K562 (cell line): ENCODE data around the gene HEATR3. TPM values are rescaled to one million over a fixed set of nuclear protein-coding genes. Genes with fewer than 3 reads are reported as not detected.

ENCODE experiments used
- ATAC-seq: fragments of 200-7000 bp; cut with Tn5 transposase; 3 replicates; pipeline ENCODE4 v1.9.1; 2020; ENCODE audit warnings: moderate library complexity
- BruUV-seq: library from RNA; stranded (reverse); fragments of 400-500 nt; replicated peaks from 2 replicates; lab custom pipeline; 2021; lab: Mats Ljungman, UMichigan
- CTCF ChIA-PET: fragments of 300-600 bp; formaldehyde crosslinking; extraction: SDS; loops from one replicate; lab custom pipeline; 2021; ENCODE audit warnings: low intra/inter-chr PET ratio; lab: Yijun Ruan, JAX
- POLR2A ChIA-PET: fragments of 300-600, 350-650 bp; sonication (Branson Sonifier 250); formaldehyde crosslinking; extraction: SDS; loops from one replicate; lab custom pipeline; 2021; ENCODE audit warnings: antibody characterized with exemption, inconsistent platforms; lab: Yijun Ruan, JAX
- DNase-seq, 4 experiments: peaks; one replicate each; pipeline versions ENCODE4 v3.0.0 to v3.0.0-alpha.2; 2011 to 2018; ENCODE audit warnings: low spot score in 3 of 4, mixed read lengths in 3 of 4; ENCODE audit errors: extremely low read depth in 1 of 4
- FAIRE-seq: peaks from 2 replicates; lab custom pipeline; 2011; peaks lifted over from hg19 to GRCh38; lab: Jason Lieb, UNC
- H2AFZ ChIP-seq: 2 replicates; pipeline ENCODE4 v1.6.0; 2011; ENCODE audit warnings: low read depth, low read length, control low read depth, inconsistent platforms
- H3K27ac ChIP-seq: fragments of 200-600 bp; 3 replicates; pipeline ENCODE4 v1.8.0; 2011; ENCODE audit warnings: low read depth, mild to moderate bottlenecking, control low read depth, inconsistent platforms, low read length, moderate library complexity, mixed read lengths; ENCODE audit errors: extremely low read depth
- H3K27me3 ChIP-seq, 2 experiments: fragments of 300-600 bp in 1 of 2; 2 replicates in 1 of 2; 3 replicates in 1 of 2; pipeline versions ENCODE4 v1.6.0 to v1.8.0; 2011; ENCODE audit warnings: inconsistent platforms in 2 of 2, low read length in 2 of 2, mild to moderate bottlenecking in 1 of 2, mixed read lengths in 1 of 2, moderate library complexity in 1 of 2; ENCODE audit not compliant: control insufficient read depth in 2 of 2, insufficient read depth in 2 of 2
- H3K36me3 ChIP-seq: fragments of 300-600 bp; 3 replicates; pipeline ENCODE4 v1.8.0; 2011; ENCODE audit warnings: mild to moderate bottlenecking, low read length, inconsistent platforms; ENCODE audit not compliant: control insufficient read depth, insufficient read depth
- H3K4me1 ChIP-seq, 2 experiments: fragments of 200-600 bp in 1 of 2; replicated peaks in 1 of 2; 2 replicates in 1 of 2; 3 replicates in 1 of 2; pipeline versions ENCODE4 v1.5.1 to v1.8.0; 2011; ENCODE audit warnings: inconsistent platforms in 2 of 2, low read length in 2 of 2, mild to moderate bottlenecking in 1 of 2, mixed read lengths in 1 of 2, moderate library complexity in 1 of 2; ENCODE audit not compliant: control insufficient read depth in 2 of 2, insufficient read depth in 2 of 2
- H3K4me2 ChIP-seq: 2 replicates; pipeline ENCODE4 v1.6.1; 2011; ENCODE audit warnings: low read length, control low read depth, inconsistent platforms, mixed read lengths; ENCODE audit not compliant: insufficient read depth
- H3K4me3 ChIP-seq: fragments of 200-600 bp; sonication (generic), shearing (Covaris generic); 2 replicates; pipeline ENCODE4 v1.5.1; 2016; ENCODE audit warnings: control low read depth, inconsistent platforms
- H3K79me2 ChIP-seq: fragments of 200-600 bp; 3 replicates; pipeline ENCODE4 v1.8.0; 2011; ENCODE audit warnings: low read length, inconsistent platforms; ENCODE audit not compliant: control insufficient read depth, insufficient read depth
- H3K9ac ChIP-seq, 2 experiments: 2 replicates each; pipeline versions ENCODE4 v1.6.0 to v1.6.1; 2011; ENCODE audit warnings: low read depth in 2 of 2, low read length in 2 of 2, control low read depth in 1 of 2, inconsistent platforms in 1 of 2, mild to moderate bottlenecking in 1 of 2, mixed read lengths in 1 of 2; ENCODE audit not compliant: insufficient read depth in 1 of 2
- H3K9me1 ChIP-seq: one replicate; pipeline ENCODE4 v1.6.0; 2011; ENCODE audit warnings: inconsistent platforms, mild to moderate bottlenecking, low read length, moderate library complexity; ENCODE audit not compliant: control insufficient read depth, insufficient read depth
- H3K9me3 ChIP-seq: replicated peaks from 2 replicates; pipeline ENCODE4 v1.5.1; 2011; ENCODE audit warnings: low read depth, low read length, inconsistent platforms; ENCODE audit not compliant: control insufficient read depth, insufficient read depth
- H4K20me1 ChIP-seq: replicated peaks from 2 replicates; pipeline ENCODE4 v1.6.1; 2011; ENCODE audit warnings: low read length, inconsistent platforms, mixed read lengths; ENCODE audit not compliant: control insufficient read depth, insufficient read depth
- CEBPB ChIP-seq: fragments of 450-650 bp; IDR thresholded peaks from 2 replicates; pipeline ENCODE4 v1.6.1; 2016; ENCODE audit warnings: missing genetic modification characterization, missing compliant biosample characterization
- E2F4 ChIP-seq: sonication (generic); formaldehyde crosslinking; IDR thresholded peaks from 2 replicates; pipeline ENCODE4 v1.8.0; 2022; ENCODE audit warnings: mild to moderate bottlenecking, low read depth, missing genetic modification reagents
- HNRNPH1 ChIP-seq: fragments of 200-400 bp; formaldehyde crosslinking; optimal IDR thresholded peaks from 2 replicates; pipeline ENCODE3; 2017; ENCODE audit warnings: low read depth, mild to moderate bottlenecking, low read length, moderate library complexity
- MBD2 ChIP-seq: sonication (generic); IDR thresholded peaks from 2 replicates; pipeline ENCODE4 v1.6.1; 2016; ENCODE audit warnings: low read depth, borderline replicate concordance
- ZNF143 ChIP-seq: sonication (generic); formaldehyde crosslinking; IDR thresholded peaks from 2 replicates; pipeline ENCODE4 v1.9.0; 2022; ENCODE audit warnings: mild to moderate bottlenecking, missing genetic modification reagents
- WGBS: fragments of 100-300 bp; shearing (Covaris generic); methylation state at CpG from one replicate; pipeline ENCODE4 v1.1.6; 2016; ENCODE audit warnings: low coverage, mixed read lengths; ENCODE audit not compliant: insufficient coverage; ENCODE audit errors: missing lambda C conversion rate; 5-methylcytosine and 5-hydroxymethylcytosine counted together
- in situ Hi-C: fragments of 300-500 bp; cut with MboI; formaldehyde crosslinking; loops from 4 replicates; pipeline ENCODE4 v1.15.0; 2018; ENCODE audit warnings: inconsistent platforms, mixed read lengths
- intact Hi-C: fragments of 100-400 bp; cut with micrococcal nuclease; formaldehyde crosslinking; loops from 2 replicates; pipeline ENCODE4 v1.14.2; 2022
- polyA plus RNA-seq, 8 experiments: library from polyadenylated mRNA; depleted of rRNA in 4 of 8; stranded (reverse) in 5 of 8; unstranded in 3 of 8; fragments of >200 nt; fragmentation: Nextera tagmentation in 2 of 8; fragmentation: Illumina TruSeq in 1 of 8; extraction: Ambion mirVana in 2 of 8; extraction: Trizol in 1 of 8; gene quantifications; 2 replicates each; pipeline versions ENCODE4 v1.2.1 to v1.2.3, GENCODE V29; 2011 to 2014; ENCODE audit warnings: inconsistent platforms in 1 of 8, missing spikeins in 1 of 8
- total RNA-seq, 7 experiments: library from RNA; depleted of rRNA in 6 of 7; stranded (reverse); fragments of >200 nt in 6 of 7; fragmentation: Illumina TruSeq in 2 of 7; extraction: Trizol in 2 of 7; gene quantifications; 2 replicates each; pipeline versions ENCODE4 v1.2.1 to v1.2.3, GENCODE V29; 2011 to 2021; ENCODE audit warnings: low replicate concordance in 1 of 7
- TF ChIP-seq, protein P1 (sequence below): fragments of 250-450 bp; sonication (Bioruptor Pico); IDR thresholded peaks from 2 replicates; pipeline ENCODE4 v1.9.0; 2021; ENCODE audit warnings: mild to moderate bottlenecking, inconsistent platforms

Gene HEATR3
- total and polyA plus RNA-seq, 9 of the 15 experiments (the other 6 are each of a cell fraction or from before 2014, with no cell fraction given): 1.7 to 30.2 (median 18.8) TPM

DNA sequence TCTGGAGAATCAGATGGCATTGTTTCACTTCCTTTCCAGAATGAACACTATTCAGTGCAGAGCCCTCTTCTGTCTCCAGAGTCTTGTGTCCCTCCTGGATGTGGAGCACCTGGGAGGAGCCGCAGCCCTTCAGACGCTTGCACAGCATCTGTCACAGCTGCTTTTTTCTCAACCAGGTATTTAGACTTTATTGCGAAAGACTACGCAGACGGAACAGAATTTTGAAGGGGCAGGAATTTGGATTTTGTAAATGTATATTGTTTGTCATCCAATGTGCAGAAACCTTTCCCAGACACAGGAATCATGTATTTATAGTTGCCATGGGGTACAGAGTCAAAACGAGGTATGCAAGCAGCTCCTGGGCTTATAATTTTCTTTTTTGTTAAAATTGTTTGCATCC, 20.4 kb downstream of the HEATR3 start:
- no peak for ATAC-seq
- CTCF ChIA-PET: no interaction called here

More for the DNA sequence above, 20.4 kb downstream of the HEATR3 start:
- H3K27ac ChIP-seq: no peak overlapping the region
- TF ChIP-seq HNRNPH1 (no peak), ZNF143 (CRISPR knock-in tag) (no peak), CEBPB (peak; percentile 59), E2F4 (CRISPR knock-in tag) (no peak), MBD2 (no peak)
- TF ChIP-seq, protein P1, sequence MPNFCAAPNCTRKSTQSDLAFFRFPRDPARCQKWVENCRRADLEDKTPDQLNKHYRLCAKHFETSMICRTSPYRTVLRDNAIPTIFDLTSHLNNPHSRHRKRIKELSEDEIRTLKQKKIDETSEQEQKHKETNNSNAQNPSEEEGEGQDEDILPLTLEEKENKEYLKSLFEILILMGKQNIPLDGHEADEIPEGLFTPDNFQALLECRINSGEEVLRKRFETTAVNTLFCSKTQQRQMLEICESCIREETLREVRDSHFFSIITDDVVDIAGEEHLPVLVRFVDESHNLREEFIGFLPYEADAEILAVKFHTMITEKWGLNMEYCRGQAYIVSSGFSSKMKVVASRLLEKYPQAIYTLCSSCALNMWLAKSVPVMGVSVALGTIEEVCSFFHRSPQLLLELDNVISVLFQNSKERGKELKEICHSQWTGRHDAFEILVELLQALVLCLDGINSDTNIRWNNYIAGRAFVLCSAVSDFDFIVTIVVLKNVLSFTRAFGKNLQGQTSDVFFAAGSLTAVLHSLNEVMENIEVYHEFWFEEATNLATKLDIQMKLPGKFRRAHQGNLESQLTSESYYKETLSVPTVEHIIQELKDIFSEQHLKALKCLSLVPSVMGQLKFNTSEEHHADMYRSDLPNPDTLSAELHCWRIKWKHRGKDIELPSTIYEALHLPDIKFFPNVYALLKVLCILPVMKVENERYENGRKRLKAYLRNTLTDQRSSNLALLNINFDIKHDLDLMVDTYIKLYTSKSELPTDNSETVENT (CRISPR knock-in tag): no peak
- TF ChIP-seq, all 486 proteins: peak for 1
- Histone ChIP-seq H3K27me3 (no peaks in the 10 kb centered on the region), H3K9ac (no peak overlapping the region), H4K20me1 (no peaks in the 10 kb centered on the region), H3K4me3 (no peak overlapping the region), H2AFZ (no peak overlapping the region), H3K9me3 (no peaks in the 10 kb centered on the region), H3K9me1 (no peaks in the 10 kb centered on the region), H3K4me2 (no peak overlapping the region), H3K36me3 (peaks cover 69% of the 10 kb centered on the region; the same call in 2 of the 3 replicates), H3K4me1 (no peaks in the 10 kb centered on the region), H3K79me2 (no peaks in the 10 kb centered on the region)
- WGBS: 88% methylated on average over 6 of the region's 6 CpGs
- POLR2A ChIA-PET: no interaction called here
- intact Hi-C loops: no loop called here
- no peak for DNase-seq
- in situ Hi-C loops: no loop called here
- no peak for FAIRE-seq
- no TSS peak for BruUV-seq
